ENCODE data around the gene VSTM2L.

Gene VSTM2L

GRCh38 chr20:37866051-37866450 lies 36.9 kb upstream of the VSTM2L start:
- TF ChIP-seq CTCF (IDR thresholded peaks at IDR 0.05) (no peak), ZFX (IDR thresholded peaks at IDR 0.05; ENCODE audit: borderline replicate concordance) (no peak)
- H3K27ac ChIP-seq: no peak overlapping the region

GRCh38 chr20:37867289-37868195 lies 35.4 kb upstream of the VSTM2L start:
- TF ChIP-seq ZFX (IDR thresholded peaks at IDR 0.05; ENCODE audit: borderline replicate concordance) (no peak), CTCF (IDR thresholded peaks at IDR 0.05) (no peak)
- no peak overlapping the region for H3K27ac ChIP-seq

- no peak overlapping the region for H3K27ac ChIP-seq
- TF ChIP-seq ZFX (IDR thresholded peaks at IDR 0.05; ENCODE audit: borderline replicate concordance) (no peak), CTCF (IDR thresholded peaks at IDR 0.05) (no peak)
These were observed 34.0 kb upstream of the VSTM2L start for GRCh38 chr20:37868851-37869333.

GRCh38 chr20:37869334-37869861 lies 33.5 kb upstream of the VSTM2L start:
- TF ChIP-seq ZFX (IDR thresholded peaks at IDR 0.05; ENCODE audit: borderline replicate concordance) (no peak), CTCF (IDR thresholded peaks at IDR 0.05) (no peak)
- H3K27ac ChIP-seq: no peak overlapping the region

GRCh38 chr20:37870294-37870693 lies 32.6 kb upstream of the VSTM2L start:
- TF ChIP-seq CTCF (IDR thresholded peaks at IDR 0.05) (no peak), ZFX (IDR thresholded peaks at IDR 0.05; ENCODE audit: borderline replicate concordance) (no peak)
- no peak overlapping the region for H3K27ac ChIP-seq

GRCh38 chr20:37871751-37872150 lies 31.2 kb upstream of the VSTM2L start:
- TF ChIP-seq ZFX (IDR thresholded peaks at IDR 0.05; ENCODE audit: borderline replicate concordance) (no peak), CTCF (IDR thresholded peaks at IDR 0.05) (no peak)
- no peak overlapping the region for H3K27ac ChIP-seq

GRCh38 chr20:37872161-37872560 lies 30.8 kb upstream of the VSTM2L start:
- no peak for TF ChIP-seq CTCF (IDR thresholded peaks at IDR 0.05)
- TF ChIP-seq ZFX (IDR thresholded peaks at IDR 0.05; ENCODE audit: borderline replicate concordance): no peak
- no peak overlapping the region for H3K27ac ChIP-seq

All from 22Rv1 (cell line).